HFFc6 (cell line): ENCODE measurements around the gene CSKMT. TPM values are rescaled to one million over a fixed set of nuclear protein-coding genes. Genes with fewer than 3 reads are reported as not detected.

Experiments used
- DNase-seq: peaks from one replicate; pipeline ENCODE4 v3.0.0-alpha.2; 2018
- H3K27ac Mint-ChIP-seq: 2 replicates; pipeline ENCODE4 v1.8.0; 2020; ENCODE audit warnings: mild to moderate bottlenecking, mixed read lengths
- H3K27me3 Mint-ChIP-seq: 2 replicates; pipeline ENCODE4 v1.8.0; 2021; ENCODE audit warnings: mild to moderate bottlenecking, moderate library complexity, mixed read lengths; ENCODE audit not compliant: insufficient read depth
- H3K36me3 Mint-ChIP-seq: 2 replicates; pipeline ENCODE4 v1.8.0; 2021; ENCODE audit warnings: low read depth, mixed read lengths
- H3K4me1 Mint-ChIP-seq: 2 replicates; pipeline ENCODE4 v1.8.0; 2020; ENCODE audit warnings: low read depth, mixed read lengths
- H3K4me3 Mint-ChIP-seq: 2 replicates; pipeline ENCODE4 v1.8.0; 2020; ENCODE audit warnings: mild to moderate bottlenecking, moderate library complexity, mixed read lengths
- H3K9me3 Mint-ChIP-seq: 2 replicates; pipeline ENCODE4 v1.8.0; 2020; ENCODE audit warnings: mild to moderate bottlenecking, mixed read lengths
- CTCF ChIP-seq: fragments of 200-600 bp; sonication (generic); IDR thresholded peaks from 2 replicates; pipeline ENCODE4 v1.5.0; 2021; ENCODE audit warnings: antibody characterized with exemption, mild to moderate bottlenecking
- total RNA-seq, 6 experiments: library from RNA; stranded (reverse); fragmentation: NEBNext Ultra II Directional; extraction: Animal tissue kit (Norgen Biotek cat#: 25700); gene quantifications; 2 replicates in 1 of 6; 3 replicates in 5 of 6; pipeline ENCODE4 v1.2.3, GENCODE V29; 2021

CSKMT gene
- total RNA-seq, 6 experiments from 2014 or later = 12.3 to 23.6 (median 17.2) TPM

- no peaks in the 10 kb centered on the region for H3K9me3 Mint-ChIP-seq
- TF ChIP-seq CTCF = no peak
- peak overlapping the region; percentile 92 for H3K4me3 Mint-ChIP-seq
- peak overlapping the region; percentile 94 for H3K27ac Mint-ChIP-seq
- peaks cover 28% of the 10 kb centered on the region for H3K36me3 Mint-ChIP-seq
- peaks cover 22% of the 10 kb centered on the region for H3K4me1 Mint-ChIP-seq
- H3K27me3 Mint-ChIP-seq = no peaks in the 10 kb centered on the region; the same call in 1 of the 2 replicates
- no peak for DNase-seq
Observed at GRCh38 chr11:62622476-62623089, 42.5 kb upstream of the CSKMT start.

- Mint-ChIP-seq H3K27ac (no peak overlapping the region), H3K4me1 (peaks cover under 1% of the 10 kb centered on the region; the same call in 1 of the 2 replicates), H3K36me3 (peaks cover 49% of the 10 kb centered on the region), H3K9me3 (no peaks in the 10 kb centered on the region), H3K27me3 (peaks cover 1% of the 10 kb centered on the region; the same call in 1 of the 2 replicates), H3K4me3 (no peak overlapping the region)
- no peak for DNase-seq
- TF ChIP-seq CTCF = no peak
Observed at GRCh38 chr11:62627713-62628112, 37.4 kb upstream of the CSKMT start.

- H3K27ac Mint-ChIP-seq = peak overlapping the region; percentile 32; the same call in 1 of the 2 replicates
- no peak for DNase-seq
- H3K4me1 Mint-ChIP-seq = no peaks in the 10 kb centered on the region
- no peaks in the 10 kb centered on the region for H3K9me3 Mint-ChIP-seq
- H3K27me3 Mint-ChIP-seq = peaks cover 1% of the 10 kb centered on the region; the same call in 1 of the 2 replicates
- TF ChIP-seq CTCF = no peak
- no peak overlapping the region for H3K4me3 Mint-ChIP-seq
- H3K36me3 Mint-ChIP-seq = peaks cover 47% of the 10 kb centered on the region
Observed at GRCh38 chr11:62632492-62632891, 32.6 kb upstream of the CSKMT start.

GRCh38 chr11:62644220-62644619 is 20.9 kb upstream of the CSKMT start:
- H3K4me3 Mint-ChIP-seq = no peak overlapping the region; the same call in 1 of the 2 replicates
- peaks cover 16% of the 10 kb centered on the region for H3K36me3 Mint-ChIP-seq
- H3K9me3 Mint-ChIP-seq = no peaks in the 10 kb centered on the region
- peaks cover 13% of the 10 kb centered on the region for H3K4me1 Mint-ChIP-seq
- DNase-seq = no peak
- H3K27me3 Mint-ChIP-seq = peaks cover 2% of the 10 kb centered on the region; the same call in 1 of the 2 replicates
- no peak overlapping the region for H3K27ac Mint-ChIP-seq
- no peak for TF ChIP-seq CTCF

GRCh38 chr11:62645671-62645945 is 19.5 kb upstream of the CSKMT start:
- Mint-ChIP-seq H3K9me3 (no peaks in the 10 kb centered on the region), H3K27ac (peak overlapping the region; percentile 92), H3K4me1 (peaks cover 13% of the 10 kb centered on the region), H3K4me3 (peak overlapping the region; percentile 98), H3K36me3 (peaks cover 9% of the 10 kb centered on the region), H3K27me3 (peaks cover 2% of the 10 kb centered on the region; the same call in 1 of the 2 replicates)
- DNase-seq = no peak
- TF ChIP-seq CTCF = no peak
